Measurements from ENCODE around the gene ZNF511. TPM values are rescaled to one million over a fixed set of nuclear protein-coding genes. Genes with fewer than 3 reads are reported as not detected.

Gene ZNF511
- 57.9 to 86.6 TPM (median 68.6 TPM) in 5 replicates for total RNA-seq (2022; extraction: Qiagen RNA extraction; ENCODE audit: low read depth)

GRCh38 chr10:133308421-133309099, at the start of gene ZNF511, which contains the start of gene TUBGCP2:
Gene ZNF511 (plus strand): TSS chr10:133308914. CDS start chr10:133308944, 30 bp downstream.
Gene TUBGCP2 (minus strand): TSS chr10:133308872. CDS start chr10:133302941, 5,931 bp downstream.

GRCh38 chr10:133276435-133277201, 32.1 kb upstream of the ZNF511 start, which contains the start of gene ADAM8:
Gene ADAM8 (minus strand): TSS chr10:133276868. CDS start chr10:133276817, 51 bp downstream.

GRCh38 chr10:133336577-133337369, 28.1 kb downstream of the ZNF511 start, which contains the start of gene CALY:
Gene CALY (minus strand): TSS chr10:133336896. CDS start chr10:133328989, 7,907 bp downstream.

GRCh38 chr10:133357285-133358161, 48.8 kb downstream of the ZNF511 start, which contains the start of gene FUOM:
Gene FUOM (minus strand): TSS chr10:133358019. CDS start chr10:133358007, 12 bp downstream.

Other genes starting within 250 kb of the ZNF511 start
- gene ADGRA1, start 221.0 kb upstream of the ZNF511 start, total RNA-seq (2022; extraction: Qiagen RNA extraction; ENCODE audit: low read depth): 0.16 to 0.43 TPM (median 0.24 TPM) in 5 replicates
- gene KNDC1, start 148.7 kb upstream of the ZNF511 start, total RNA-seq (2022; extraction: Qiagen RNA extraction; ENCODE audit: low read depth): 0.61 to 2.0 TPM (median 1.1 TPM) in 5 replicates
- 0.12 TPM in 1 of 5 replicates, not detected in the others for gene UTF1, start 78.7 kb upstream of the ZNF511 start, total RNA-seq (2022; extraction: Qiagen RNA extraction; ENCODE audit: low read depth)
- gene VENTX, start 71.1 kb upstream of the ZNF511 start, total RNA-seq (2022; extraction: Qiagen RNA extraction; ENCODE audit: low read depth): 0.05 TPM in 1 of 5 replicates, not detected in the others
- 2.4 to 4.5 TPM (median 3.8 TPM) in 5 replicates for gene ADAM8, start 32.0 kb upstream of the ZNF511 start, total RNA-seq (2022; extraction: Qiagen RNA extraction; ENCODE audit: low read depth)
- gene TUBGCP2, start within 50 bp of the ZNF511 start, total RNA-seq (2022; extraction: Qiagen RNA extraction; ENCODE audit: low read depth): 31.7 to 47.6 TPM (median 43.1 TPM) in 5 replicates
- 0.46 to 0.95 TPM (median 0.69 TPM) in 5 replicates for gene CALY, start 28.0 kb downstream of the ZNF511 start, total RNA-seq (2022; extraction: Qiagen RNA extraction; ENCODE audit: low read depth)
- gene PRAP1, start 38.5 kb downstream of the ZNF511 start, total RNA-seq (2022; extraction: Qiagen RNA extraction; ENCODE audit: low read depth): not detected in 5 replicates
- 14.1 to 16.7 TPM (median 15.8 TPM) in 5 replicates for gene FUOM, start 49.1 kb downstream of the ZNF511 start, total RNA-seq (2022; extraction: Qiagen RNA extraction; ENCODE audit: low read depth)
- gene ECHS1, start 64.4 kb downstream of the ZNF511 start, total RNA-seq (2022; extraction: Qiagen RNA extraction; ENCODE audit: low read depth): 134 to 161 TPM (median 147 TPM) in 5 replicates
- gene PAOX, start 70.3 kb downstream of the ZNF511 start, total RNA-seq (2022; extraction: Qiagen RNA extraction; ENCODE audit: low read depth): 1.4 to 2.1 TPM (median 1.8 TPM) in 5 replicates
- gene MTG1, start 85.2 kb downstream of the ZNF511 start, total RNA-seq (2022; extraction: Qiagen RNA extraction; ENCODE audit: low read depth): 42.3 to 53.4 TPM (median 50.6 TPM) in 5 replicates
- gene SPRN, start 115.7 kb downstream of the ZNF511 start, total RNA-seq (2022; extraction: Qiagen RNA extraction; ENCODE audit: low read depth): 0.18 to 0.47 TPM (median 0.25 TPM) in 5 replicates
- gene SCART1, start 145.0 kb downstream of the ZNF511 start, total RNA-seq (2022; extraction: Qiagen RNA extraction; ENCODE audit: low read depth): 0.15 to 0.34 TPM (median 0.21 TPM) in 4 of 5 replicates, not detected in the other
- gene CYP2E1, start 218.4 kb downstream of the ZNF511 start, total RNA-seq (2022; extraction: Qiagen RNA extraction; ENCODE audit: low read depth): 0.16 to 0.32 TPM (median 0.28 TPM) in 4 of 5 replicates, not detected in the other

Data from A549 treated with GW870086 at 1 μM for 4 hours (cell line).